IMR-90 (cell line): ENCODE measurements around the gene XRCC5.
"Not testable (repeated sequence)": the region's sequence is repeated elsewhere in the genome, so short reads cannot be mapped to it uniquely, and the experiment has no call there.

Source experiments
- RFX5 ChIP-seq: IDR thresholded peaks from 2 replicates; pipeline ENCODE4 v1.8.0; 2012; ENCODE audit warnings: low read depth, mild to moderate bottlenecking, low read length, moderate library complexity
- TF ChIP-seq, protein P1 (sequence below): conservative IDR thresholded peaks from 2 replicates; pipeline ENCODE4 v1.5.1; 2012; ENCODE audit warnings: mild to moderate bottlenecking, low read depth, low read length, improper control_type of control experiment

DNA sequence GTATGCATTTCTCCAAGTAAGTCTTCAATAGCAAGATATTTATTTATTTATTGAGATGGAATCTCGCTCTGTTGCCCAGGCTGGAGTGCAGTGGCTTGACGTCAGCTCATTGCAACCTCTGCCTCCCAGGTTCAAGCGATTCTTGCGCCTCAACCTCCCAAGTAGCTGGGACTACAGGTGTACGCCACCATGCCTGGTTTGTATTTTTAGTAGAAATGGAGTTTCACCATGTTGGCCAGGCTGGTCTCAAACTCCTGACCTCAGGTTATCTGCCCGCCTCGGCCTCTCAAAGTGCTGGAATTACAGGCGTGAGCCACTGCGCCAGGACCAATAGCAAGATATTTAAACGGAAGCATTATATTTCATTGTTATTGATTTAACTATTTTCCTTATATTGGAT, 29.1 kb upstream of the XRCC5 start:
- TF ChIP-seq, protein P1, sequence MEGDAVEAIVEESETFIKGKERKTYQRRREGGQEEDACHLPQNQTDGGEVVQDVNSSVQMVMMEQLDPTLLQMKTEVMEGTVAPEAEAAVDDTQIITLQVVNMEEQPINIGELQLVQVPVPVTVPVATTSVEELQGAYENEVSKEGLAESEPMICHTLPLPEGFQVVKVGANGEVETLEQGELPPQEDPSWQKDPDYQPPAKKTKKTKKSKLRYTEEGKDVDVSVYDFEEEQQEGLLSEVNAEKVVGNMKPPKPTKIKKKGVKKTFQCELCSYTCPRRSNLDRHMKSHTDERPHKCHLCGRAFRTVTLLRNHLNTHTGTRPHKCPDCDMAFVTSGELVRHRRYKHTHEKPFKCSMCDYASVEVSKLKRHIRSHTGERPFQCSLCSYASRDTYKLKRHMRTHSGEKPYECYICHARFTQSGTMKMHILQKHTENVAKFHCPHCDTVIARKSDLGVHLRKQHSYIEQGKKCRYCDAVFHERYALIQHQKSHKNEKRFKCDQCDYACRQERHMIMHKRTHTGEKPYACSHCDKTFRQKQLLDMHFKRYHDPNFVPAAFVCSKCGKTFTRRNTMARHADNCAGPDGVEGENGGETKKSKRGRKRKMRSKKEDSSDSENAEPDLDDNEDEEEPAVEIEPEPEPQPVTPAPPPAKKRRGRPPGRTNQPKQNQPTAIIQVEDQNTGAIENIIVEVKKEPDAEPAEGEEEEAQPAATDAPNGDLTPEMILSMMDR, result not testable (repeated sequence)
- TF ChIP-seq RFX5, result not testable (repeated sequence)
